Heart left ventricle (tissue), 13 donors: ENCODE data around the gene CYP2C8.

Source experiments
- POLR2A ChIP-seq, 2 donors: fragments of 450-650 bp; IDR thresholded peaks; one replicate each; pipeline ENCODE4 v1.6.1; 2017; ENCODE audit warnings: antibody characterized with exemption in 2 of 2, mild to moderate bottlenecking in 2 of 2, moderate library complexity in 2 of 2
- TF ChIP-seq, protein P1 (sequence below), 12 donors: fragments of 200-600 bp; sonication (generic) in 4 of 12; IDR thresholded peaks; one replicate each; pipeline versions ENCODE4 v1.5.0 to v1.8.0; 2018 to 2022; ENCODE audit warnings: antibody characterized with exemption in 12 of 12, mild to moderate bottlenecking in 5 of 12
- donor health status: ischemic (EF 13 %, LVEDD 7.1; RV severe dilation, severe dysfunction).
- donor health status: DM: no; HTN: yes; CAD: no.
- donor health status: DM: no; HTN: no; CAD: no.
- donor health status: ischemic (EF 25% LVEDD 6.9; RV normal size, moderate dysfunction).
- donor health status: ischemic (EF 25% LVEDD 5.7; RV mildly dilated, moderate dysfunction).
- donor health status: ischemic (EF 35%, LVEDD 5.7; RV mildly dilated, moderate dysfunction).
- donor health status: nonischemic (EF 11% LVEDD 7.7; RV severe dilation, severe dysfunction).
- donor health status: DM: yes; HTN: yes; CAD: no.
- donor health status: PGD.
- donor health status: ischemic (EF 29% LVEDD 5.4; RV normal size, mild dysfunction).
- donor health status: nonischemic (EF 23%, LVEDD 6.1; RV moderate dilation, normal function).

DNA sequence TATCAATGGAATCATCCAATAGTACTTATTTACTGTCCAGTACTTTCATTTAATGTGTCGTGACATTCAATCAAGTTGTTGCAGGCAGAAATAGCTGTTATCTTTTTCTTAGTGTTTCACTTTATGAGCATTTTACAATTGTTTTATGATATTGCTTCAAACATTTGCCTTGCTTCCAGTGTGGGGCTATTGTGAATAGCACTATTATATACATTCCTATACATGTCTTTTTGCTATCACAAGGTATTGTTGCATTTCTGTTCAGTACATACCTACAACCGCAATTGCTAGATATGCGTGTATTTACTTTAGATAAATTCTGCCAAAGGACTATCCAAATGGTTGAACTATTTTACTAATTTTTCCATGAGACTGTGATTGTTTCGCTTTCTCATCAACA lies 34.9 kb downstream of the CYP2C8 start:
- TF ChIP-seq, protein P1, sequence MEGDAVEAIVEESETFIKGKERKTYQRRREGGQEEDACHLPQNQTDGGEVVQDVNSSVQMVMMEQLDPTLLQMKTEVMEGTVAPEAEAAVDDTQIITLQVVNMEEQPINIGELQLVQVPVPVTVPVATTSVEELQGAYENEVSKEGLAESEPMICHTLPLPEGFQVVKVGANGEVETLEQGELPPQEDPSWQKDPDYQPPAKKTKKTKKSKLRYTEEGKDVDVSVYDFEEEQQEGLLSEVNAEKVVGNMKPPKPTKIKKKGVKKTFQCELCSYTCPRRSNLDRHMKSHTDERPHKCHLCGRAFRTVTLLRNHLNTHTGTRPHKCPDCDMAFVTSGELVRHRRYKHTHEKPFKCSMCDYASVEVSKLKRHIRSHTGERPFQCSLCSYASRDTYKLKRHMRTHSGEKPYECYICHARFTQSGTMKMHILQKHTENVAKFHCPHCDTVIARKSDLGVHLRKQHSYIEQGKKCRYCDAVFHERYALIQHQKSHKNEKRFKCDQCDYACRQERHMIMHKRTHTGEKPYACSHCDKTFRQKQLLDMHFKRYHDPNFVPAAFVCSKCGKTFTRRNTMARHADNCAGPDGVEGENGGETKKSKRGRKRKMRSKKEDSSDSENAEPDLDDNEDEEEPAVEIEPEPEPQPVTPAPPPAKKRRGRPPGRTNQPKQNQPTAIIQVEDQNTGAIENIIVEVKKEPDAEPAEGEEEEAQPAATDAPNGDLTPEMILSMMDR (IDR thresholded peaks at IDR 0.05) = no peak
- no peak for TF ChIP-seq POLR2A (IDR thresholded peaks at IDR 0.05)
